Measurements from ENCODE around the gene FRMD5. TPM values are rescaled to one million over a fixed set of nuclear protein-coding genes. Genes with fewer than 3 reads are reported as not detected.

The FRMD5 gene
- total RNA-seq, 1 experiment from 2014 or later = 6.5 TPM

DNA sequence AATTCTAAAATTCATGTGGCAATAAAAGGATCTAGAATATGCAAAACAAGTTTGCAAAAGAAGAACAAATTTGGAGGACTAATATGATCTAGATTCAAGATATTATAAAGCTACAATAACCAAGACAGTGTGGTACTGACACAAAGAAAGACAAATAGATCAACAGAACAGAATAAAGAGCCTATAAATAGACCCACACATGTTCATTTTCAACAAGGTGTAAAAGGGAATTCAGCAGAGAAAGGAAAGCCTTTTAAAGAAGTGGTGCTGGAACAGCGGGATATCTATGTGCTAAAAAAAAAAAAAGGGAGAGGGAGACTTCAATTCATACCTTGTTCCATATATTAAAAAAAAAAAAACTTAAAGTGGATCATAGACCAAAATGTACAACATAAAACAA lies 219.3 kb downstream of the FRMD5 start:
- Histone ChIP-seq H3K4me2 (no peak overlapping the region), H3K36me3 (ENCODE audit: low read depth) (no peaks in the 10 kb centered on the region), H4K20me1 (ENCODE audit: insufficient read depth) (no peaks in the 10 kb centered on the region), H3K9me3 (ENCODE audit: insufficient read depth, low read depth) (no peaks in the 10 kb centered on the region; the same call in 1 of the 2 replicates), H3K27me3 (ENCODE audit: insufficient read depth, low read depth) (no peaks in the 10 kb centered on the region), H3K79me2 (ENCODE audit: low read depth) (no peaks in the 10 kb centered on the region), H3K4me3 (no peak overlapping the region), H2AFZ (no peak overlapping the region), H3K4me1 (replicated peaks; ENCODE audit: insufficient read depth) (peaks cover 14% of the 10 kb centered on the region), H3K27ac (no peak overlapping the region), H3F3A (ENCODE audit: insufficient read depth, low read depth) (peaks cover 8% of the 10 kb centered on the region; the same call in 1 of the 2 replicates), H3K9me2 (ENCODE audit: insufficient read depth) (no peaks in the 10 kb centered on the region)
- POLR2A ChIA-PET (ENCODE audit: unreplicated experiment) = no interaction called here
- CTCF ChIA-PET = no interaction called here
- DNase-seq = no peak
- TF ChIP-seq, protein P1, sequence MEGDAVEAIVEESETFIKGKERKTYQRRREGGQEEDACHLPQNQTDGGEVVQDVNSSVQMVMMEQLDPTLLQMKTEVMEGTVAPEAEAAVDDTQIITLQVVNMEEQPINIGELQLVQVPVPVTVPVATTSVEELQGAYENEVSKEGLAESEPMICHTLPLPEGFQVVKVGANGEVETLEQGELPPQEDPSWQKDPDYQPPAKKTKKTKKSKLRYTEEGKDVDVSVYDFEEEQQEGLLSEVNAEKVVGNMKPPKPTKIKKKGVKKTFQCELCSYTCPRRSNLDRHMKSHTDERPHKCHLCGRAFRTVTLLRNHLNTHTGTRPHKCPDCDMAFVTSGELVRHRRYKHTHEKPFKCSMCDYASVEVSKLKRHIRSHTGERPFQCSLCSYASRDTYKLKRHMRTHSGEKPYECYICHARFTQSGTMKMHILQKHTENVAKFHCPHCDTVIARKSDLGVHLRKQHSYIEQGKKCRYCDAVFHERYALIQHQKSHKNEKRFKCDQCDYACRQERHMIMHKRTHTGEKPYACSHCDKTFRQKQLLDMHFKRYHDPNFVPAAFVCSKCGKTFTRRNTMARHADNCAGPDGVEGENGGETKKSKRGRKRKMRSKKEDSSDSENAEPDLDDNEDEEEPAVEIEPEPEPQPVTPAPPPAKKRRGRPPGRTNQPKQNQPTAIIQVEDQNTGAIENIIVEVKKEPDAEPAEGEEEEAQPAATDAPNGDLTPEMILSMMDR (conservative IDR thresholded peaks at IDR 0.05) = no peak
- TF ChIP-seq EZH2 (IDR thresholded peaks at IDR 0.05; ENCODE audit: low read depth) = no peak
- no TSS peak for BruUV-seq (replicated peaks)
- intact Hi-C loops (cut with micrococcal nuclease; ENCODE audit: unreplicated experiment) = no loop called here

- H3K4me3 ChIP-seq = no peak overlapping the region
- peaks cover 8% of the 10 kb centered on the region; the same call in 1 of the 2 replicates for H3F3A ChIP-seq (ENCODE audit: insufficient read depth, low read depth)
- peaks cover 14% of the 10 kb centered on the region for H3K4me1 ChIP-seq (replicated peaks; ENCODE audit: insufficient read depth)
- DNase-seq = no peak
- no peak for TF ChIP-seq EZH2 (IDR thresholded peaks at IDR 0.05; ENCODE audit: low read depth)
- TF ChIP-seq, protein P1 (conservative IDR thresholded peaks at IDR 0.05) = no peak
- peak overlapping the region; percentile 25; the same call in 1 of the 2 replicates for H3K4me2 ChIP-seq
- no TSS peak for BruUV-seq (replicated peaks)
- no peaks in the 10 kb centered on the region for H3K79me2 ChIP-seq (ENCODE audit: low read depth)
- no peaks in the 10 kb centered on the region for H4K20me1 ChIP-seq (ENCODE audit: insufficient read depth)
- H3K27ac ChIP-seq = no peak overlapping the region
- ChIA-PET POLR2A (ENCODE audit: unreplicated experiment) (interaction anchor here (0.6 kb wide), 1 partner anchor 150 kb away, joined by 4 read pairs; no protein-coding TSS in a partner anchor), CTCF (no interaction called here)
- no peaks in the 10 kb centered on the region for H3K9me2 ChIP-seq (ENCODE audit: insufficient read depth)
- no peak overlapping the region for H2AFZ ChIP-seq
- no peaks in the 10 kb centered on the region for H3K27me3 ChIP-seq (ENCODE audit: insufficient read depth, low read depth)
- intact Hi-C loops (cut with micrococcal nuclease; ENCODE audit: unreplicated experiment) = no loop called here
- H3K9me3 ChIP-seq (ENCODE audit: insufficient read depth, low read depth) = no peaks in the 10 kb centered on the region; the same call in 1 of the 2 replicates
- H3K36me3 ChIP-seq (ENCODE audit: low read depth) = no peaks in the 10 kb centered on the region
Observed at GRCh38 chr15:43975326-43975725, 219.7 kb downstream of the FRMD5 start.

DNA sequence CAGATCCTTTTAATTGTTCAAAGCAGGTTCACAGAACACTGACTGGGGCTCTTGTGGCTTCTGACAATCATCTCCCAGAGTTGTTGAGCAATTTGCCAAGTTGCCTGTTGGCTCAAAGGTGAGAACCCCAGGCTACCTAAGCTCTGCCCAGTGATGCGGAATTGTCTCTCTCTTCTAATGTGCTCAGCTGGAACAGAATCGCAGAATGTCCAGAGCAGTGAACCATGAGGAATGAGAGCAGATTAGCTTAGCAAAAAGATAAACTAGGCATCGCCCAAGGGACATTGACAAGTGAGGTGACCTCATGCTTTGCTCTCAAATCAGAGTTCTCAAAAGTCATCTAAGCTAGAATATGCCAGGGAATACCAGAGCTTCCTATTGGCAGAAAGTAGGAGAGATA lies 220.2 kb downstream of the FRMD5 start:
- ChIA-PET CTCF (no interaction called here), POLR2A (ENCODE audit: unreplicated experiment) (interaction anchor here (0.6 to 0.7 kb wide), 2 partner anchors 150 to 233 kb away, joined by 4 to 5 read pairs; no protein-coding TSS in a partner anchor)
- DNase-seq = peak; percentile 20 to 87
- Histone ChIP-seq H3F3A (ENCODE audit: insufficient read depth, low read depth) (peaks cover 8% of the 10 kb centered on the region; the same call in 1 of the 2 replicates), H2AFZ (no peak overlapping the region), H3K4me2 (peak overlapping the region; percentile 25; the same call in 1 of the 2 replicates), H4K20me1 (ENCODE audit: insufficient read depth) (no peaks in the 10 kb centered on the region), H3K27me3 (ENCODE audit: insufficient read depth, low read depth) (no peaks in the 10 kb centered on the region), H3K27ac (no peak overlapping the region), H3K9me2 (ENCODE audit: insufficient read depth) (no peaks in the 10 kb centered on the region), H3K79me2 (ENCODE audit: low read depth) (no peaks in the 10 kb centered on the region), H3K9me3 (ENCODE audit: insufficient read depth, low read depth) (no peaks in the 10 kb centered on the region; the same call in 1 of the 2 replicates), H3K36me3 (ENCODE audit: low read depth) (no peaks in the 10 kb centered on the region), H3K4me3 (no peak overlapping the region), H3K4me1 (replicated peaks; ENCODE audit: insufficient read depth) (peaks cover 14% of the 10 kb centered on the region)
- no TSS peak for BruUV-seq (replicated peaks)
- intact Hi-C loops (cut with micrococcal nuclease; ENCODE audit: unreplicated experiment) = no loop called here
- TF ChIP-seq, protein P1 (conservative IDR thresholded peaks at IDR 0.05) = no peak
- no peak for TF ChIP-seq EZH2 (IDR thresholded peaks at IDR 0.05; ENCODE audit: low read depth)
